GM12874 (cell line): ENCODE measurements around the gene PTPRN.
A peak's percentile ranks its signal among the peaks of the same experiment; 100 is the strongest.

ENCODE experiments used
- TF ChIP-seq, protein P1 (sequence below): IDR thresholded peaks from 2 replicates; pipeline ENCODE4 v1.5.1; 2011; ENCODE audit warnings: low read depth, mild to moderate bottlenecking, control low read depth, low read length, moderate library complexity; ENCODE audit not compliant: insufficient read depth

The PTPRN gene

DNA sequence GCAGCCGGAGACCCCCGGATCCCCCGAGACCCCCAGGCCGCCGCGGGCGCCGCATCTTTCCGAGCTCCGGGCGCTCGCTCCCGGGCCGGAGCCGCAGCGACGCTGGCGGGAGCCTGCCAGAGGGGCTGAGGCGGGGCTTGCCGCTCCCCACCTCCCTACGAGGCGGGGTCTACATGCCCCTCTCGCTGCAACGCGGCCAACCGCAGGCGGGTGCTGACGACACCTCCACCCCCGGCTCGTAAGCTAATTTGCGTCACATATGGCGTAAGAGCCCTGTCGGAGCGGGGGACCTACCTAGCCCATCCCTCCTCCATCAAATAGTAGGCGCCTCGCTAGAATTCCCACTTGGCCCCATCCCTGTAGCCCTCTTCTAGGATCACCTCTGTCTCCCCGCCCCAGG is at the start of gene PTPRN:
TSS of gene PTPRN (minus strand) at position 124 of the 400 bp plus-strand sequence. CDS start at position 55, 69 bp downstream.
- TF ChIP-seq, protein P1, sequence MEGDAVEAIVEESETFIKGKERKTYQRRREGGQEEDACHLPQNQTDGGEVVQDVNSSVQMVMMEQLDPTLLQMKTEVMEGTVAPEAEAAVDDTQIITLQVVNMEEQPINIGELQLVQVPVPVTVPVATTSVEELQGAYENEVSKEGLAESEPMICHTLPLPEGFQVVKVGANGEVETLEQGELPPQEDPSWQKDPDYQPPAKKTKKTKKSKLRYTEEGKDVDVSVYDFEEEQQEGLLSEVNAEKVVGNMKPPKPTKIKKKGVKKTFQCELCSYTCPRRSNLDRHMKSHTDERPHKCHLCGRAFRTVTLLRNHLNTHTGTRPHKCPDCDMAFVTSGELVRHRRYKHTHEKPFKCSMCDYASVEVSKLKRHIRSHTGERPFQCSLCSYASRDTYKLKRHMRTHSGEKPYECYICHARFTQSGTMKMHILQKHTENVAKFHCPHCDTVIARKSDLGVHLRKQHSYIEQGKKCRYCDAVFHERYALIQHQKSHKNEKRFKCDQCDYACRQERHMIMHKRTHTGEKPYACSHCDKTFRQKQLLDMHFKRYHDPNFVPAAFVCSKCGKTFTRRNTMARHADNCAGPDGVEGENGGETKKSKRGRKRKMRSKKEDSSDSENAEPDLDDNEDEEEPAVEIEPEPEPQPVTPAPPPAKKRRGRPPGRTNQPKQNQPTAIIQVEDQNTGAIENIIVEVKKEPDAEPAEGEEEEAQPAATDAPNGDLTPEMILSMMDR, result no peak

DNA sequence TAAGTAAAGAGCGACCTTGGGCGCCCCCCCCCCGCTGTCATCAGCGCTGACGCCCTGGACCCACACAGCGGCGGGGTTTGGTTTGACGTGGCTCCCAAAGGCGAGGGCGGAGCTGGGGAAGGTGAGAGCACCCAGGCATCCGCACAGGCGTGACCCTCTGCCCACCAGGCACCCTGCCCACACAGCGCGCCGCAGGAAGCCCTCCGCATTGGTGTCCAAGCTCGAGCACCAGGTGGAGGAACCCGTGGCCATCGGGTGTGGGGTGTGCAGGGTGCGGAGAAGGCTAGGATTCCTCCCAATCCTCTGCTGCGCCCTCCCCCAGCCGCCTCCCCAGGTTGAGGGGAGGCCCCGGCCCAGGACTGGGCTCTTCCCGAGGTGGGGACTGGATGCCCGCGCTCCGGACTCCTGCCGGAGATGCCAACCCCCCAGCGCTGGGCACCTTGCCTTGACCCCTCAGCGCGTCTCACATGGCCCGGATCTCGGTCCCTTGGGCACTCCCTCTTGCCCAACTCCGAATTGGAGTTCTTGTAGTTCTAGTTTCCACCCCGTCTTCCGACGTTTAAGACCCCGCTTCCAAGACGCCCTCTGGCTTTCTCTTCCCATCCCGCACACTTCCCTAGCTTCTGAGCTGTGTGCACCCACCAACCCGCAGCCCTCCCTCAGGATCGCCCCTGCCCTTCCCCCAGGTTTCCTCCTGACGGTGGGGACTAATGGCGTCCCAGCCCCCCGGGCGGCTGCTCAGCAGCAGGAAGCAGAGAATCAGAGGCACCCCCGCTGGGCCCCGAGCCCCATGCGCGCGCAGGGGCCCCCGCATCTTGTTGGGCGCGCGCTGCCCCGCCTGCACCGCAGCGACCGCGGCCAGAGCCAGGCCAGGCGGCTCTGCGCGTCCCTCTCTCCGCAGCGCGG is 49.2 kb upstream of the PTPRN start:
- TF ChIP-seq, protein P1, result no peak

GRCh38 chr2:219356834-219357233 is 47.6 kb upstream of the PTPRN start:
- TF ChIP-seq, protein P1, result no peak

GRCh38 chr2:219354582-219354981 is 45.4 kb upstream of the PTPRN start:
- TF ChIP-seq, protein P1, result no peak

DNA sequence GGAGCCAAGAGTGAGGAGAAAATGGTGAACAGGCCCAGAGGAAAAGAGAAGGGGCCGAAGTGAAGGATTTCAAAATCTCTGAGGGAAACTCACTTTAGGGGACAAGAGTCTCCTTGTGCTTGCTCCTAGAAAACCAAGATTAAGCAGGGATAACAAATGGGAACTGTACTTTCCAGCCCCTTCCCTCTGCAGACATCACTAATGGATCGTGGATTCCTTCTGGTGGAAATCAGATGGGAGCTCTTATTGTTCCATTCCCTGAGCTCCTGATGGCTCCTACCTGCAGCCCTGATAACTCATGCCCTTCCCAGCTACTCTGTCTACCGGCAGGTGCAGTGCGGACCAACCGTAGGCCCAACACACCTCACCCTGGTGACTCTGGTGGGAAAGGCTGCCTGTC is 43.9 kb upstream of the PTPRN start:
- TF ChIP-seq, protein P1, result no peak

- TF ChIP-seq, protein P1, result peak; percentile 67
Measured at GRCh38 chr2:219352448-219353023, 43.3 kb upstream of the PTPRN start.

- TF ChIP-seq, protein P1, result no peak
Measured at GRCh38 chr2:219350710-219351221, 41.6 kb upstream of the PTPRN start.
